Kidney (tissue), 14 donors: ENCODE results near the gene SLC25A39. TPM values are rescaled to one million over a fixed set of nuclear protein-coding genes. Genes with fewer than 3 reads are reported as not detected.

Experiments
- DNase-seq, 5 donors: peaks; one replicate each; pipeline ENCODE4 v3.0.0-alpha.2; 2013 to 2020
- FAIRE-seq: peaks from 2 replicates; lab custom pipeline; 2012; peaks lifted over from hg19 to GRCh38; lab: Jason Lieb, UNC
- H3K27ac ChIP-seq, 2 donors: one replicate each; pipeline ENCODE4 v1.7.0; 2013; ENCODE audit warnings: low read depth in 2 of 2, low read length in 2 of 2, inconsistent platforms in 1 of 2
- H3K27me3 ChIP-seq: one replicate; pipeline ENCODE4 v1.7.1; 2013; ENCODE audit warnings: low read length, inconsistent platforms; ENCODE audit not compliant: control insufficient read depth, insufficient read depth
- H3K36me3 ChIP-seq, 3 donors: one replicate each; pipeline versions ENCODE4 v1.7.0 to v1.7.1; 2013; ENCODE audit warnings: low read length in 3 of 3, control low read depth in 1 of 3, inconsistent platforms in 1 of 3; ENCODE audit not compliant: insufficient read depth in 3 of 3, control insufficient read depth in 2 of 3
- H3K4me1 ChIP-seq, 3 donors: one replicate each; pipeline versions ENCODE4 v1.7.0 to v1.7.1; 2013; ENCODE audit warnings: low read length in 3 of 3, inconsistent platforms in 1 of 3, low read depth in 1 of 3; ENCODE audit not compliant: control insufficient read depth in 2 of 3, insufficient read depth in 2 of 3
- H3K4me3 ChIP-seq, 3 donors: one replicate each; pipeline versions ENCODE4 v1.7.0 to v1.8.1; 2013; ENCODE audit warnings: low read length in 3 of 3, control low read depth in 1 of 3, inconsistent platforms in 1 of 3
- H3K9ac ChIP-seq, 3 donors: one replicate each; pipeline versions ENCODE4 v1.7.0 to v1.7.1; 2013; ENCODE audit warnings: low read length in 3 of 3, control low read depth in 1 of 3, inconsistent platforms in 1 of 3
- H3K9me3 ChIP-seq, 3 donors: one replicate each; pipeline versions ENCODE4 v1.7.0 to v1.7.1; 2013; ENCODE audit warnings: low read length in 3 of 3, control low read depth in 1 of 3, inconsistent platforms in 1 of 3; ENCODE audit not compliant: control insufficient read depth in 2 of 3, insufficient read depth in 1 of 3
- intact Hi-C: fragments of 100-400 bp; cut with DNase I; formaldehyde crosslinking; loops from one replicate; pipeline ENCODE4 v1.11.1; 2022
- polyA plus RNA-seq: library from polyadenylated mRNA; stranded (reverse); fragments of 350-450 nt; fragmentation: Illumina TruSeq; extraction: RNeasy Lipid Tissue Mini Kit (QIAGEN cat#74804); gene quantifications from one replicate; pipeline ENCODE4 v1.2.3, GENCODE V29; 2014; ENCODE audit warnings: low read depth, low replicate concordance; ENCODE audit not compliant: insufficient read depth
- total RNA-seq: library from RNA; stranded (reverse); fragmentation: NEBNext Ultra II Directional; extraction: Animal tissue kit (Norgen Biotek cat#: 25700); gene quantifications from one replicate; pipeline ENCODE4 v1.2.1, GENCODE V29; 2021
- TF ChIP-seq, protein P1 (sequence below): IDR thresholded peaks from 3 replicates; pipeline ENCODE4 v1.5.1; 2012; ENCODE audit warnings: mild to moderate bottlenecking, moderate library complexity, borderline replicate concordance; ENCODE audit not compliant: insufficient read depth; ENCODE audit errors: extremely low read depth
- donor health status: control.
- donor health status: control.
- donor health status: control.
- donor health status: control.
- donor health status: control.
- donor health status: DM: yes; HTN: yes; CAD: no.
- donor health status: Normal renal cell carcinoma (clear cell type).

The SLC25A39 gene
- total and polyA plus RNA-seq, 2 donors from 2014 or later = 107 to 389 TPM

DNA sequence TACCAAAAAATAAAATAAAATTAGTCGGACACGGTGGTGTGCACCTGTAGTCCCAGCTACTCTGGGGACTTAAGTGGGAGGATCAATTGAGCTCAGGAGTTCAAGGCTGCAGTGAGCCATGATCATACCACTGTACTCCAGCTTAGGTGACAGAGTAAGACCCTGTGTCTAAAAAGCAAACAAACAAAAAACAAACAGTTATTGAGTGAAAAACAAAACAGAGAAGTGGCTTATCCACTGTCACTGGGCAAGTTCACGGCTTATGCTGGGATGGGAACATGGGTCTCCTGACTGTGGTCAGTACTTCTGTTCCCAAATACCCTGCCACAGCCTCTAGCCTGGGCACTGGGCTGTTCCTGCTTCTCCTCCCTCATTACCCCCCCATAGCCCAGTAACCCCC, 10.9 kb upstream of the SLC25A39 start:
- TF ChIP-seq, protein P1, sequence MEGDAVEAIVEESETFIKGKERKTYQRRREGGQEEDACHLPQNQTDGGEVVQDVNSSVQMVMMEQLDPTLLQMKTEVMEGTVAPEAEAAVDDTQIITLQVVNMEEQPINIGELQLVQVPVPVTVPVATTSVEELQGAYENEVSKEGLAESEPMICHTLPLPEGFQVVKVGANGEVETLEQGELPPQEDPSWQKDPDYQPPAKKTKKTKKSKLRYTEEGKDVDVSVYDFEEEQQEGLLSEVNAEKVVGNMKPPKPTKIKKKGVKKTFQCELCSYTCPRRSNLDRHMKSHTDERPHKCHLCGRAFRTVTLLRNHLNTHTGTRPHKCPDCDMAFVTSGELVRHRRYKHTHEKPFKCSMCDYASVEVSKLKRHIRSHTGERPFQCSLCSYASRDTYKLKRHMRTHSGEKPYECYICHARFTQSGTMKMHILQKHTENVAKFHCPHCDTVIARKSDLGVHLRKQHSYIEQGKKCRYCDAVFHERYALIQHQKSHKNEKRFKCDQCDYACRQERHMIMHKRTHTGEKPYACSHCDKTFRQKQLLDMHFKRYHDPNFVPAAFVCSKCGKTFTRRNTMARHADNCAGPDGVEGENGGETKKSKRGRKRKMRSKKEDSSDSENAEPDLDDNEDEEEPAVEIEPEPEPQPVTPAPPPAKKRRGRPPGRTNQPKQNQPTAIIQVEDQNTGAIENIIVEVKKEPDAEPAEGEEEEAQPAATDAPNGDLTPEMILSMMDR = no peak
- H3K9me3 ChIP-seq = no peaks in the 10 kb centered on the region
- FAIRE-seq = no peak
- H3K4me3 ChIP-seq = no peak overlapping the region
- H3K36me3 ChIP-seq = no peaks in the 10 kb centered on the region
- intact Hi-C loops = no loop called here
- H3K27ac ChIP-seq = no peak overlapping the region
- no peak for DNase-seq
- peaks cover 0 to 2% (median 0%) of the 10 kb centered on the region in 3 donors for H3K4me1 ChIP-seq
- no peaks in the 10 kb centered on the region for H3K27me3 ChIP-seq
- H3K9ac ChIP-seq = no peak overlapping the region

DNA sequence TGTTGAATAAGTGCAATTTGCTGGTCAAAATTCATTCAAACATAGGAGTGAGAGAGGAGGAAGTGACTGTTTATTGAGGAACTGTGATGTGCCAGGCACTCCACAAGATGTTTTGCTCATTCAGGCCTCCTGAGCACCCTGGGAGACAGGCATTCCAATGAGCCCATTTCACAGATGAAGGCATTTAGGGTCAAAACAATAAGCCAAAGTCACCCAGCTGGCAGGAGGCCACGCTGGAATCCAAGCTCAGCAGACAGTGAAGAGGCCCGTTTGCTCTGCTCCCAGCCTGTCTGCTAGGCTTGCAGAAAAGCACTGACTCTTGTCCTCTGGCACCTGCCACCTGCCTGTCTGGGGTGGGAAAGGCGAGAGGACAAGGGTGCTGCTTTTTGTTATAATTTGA, 10.1 kb upstream of the SLC25A39 start:
- no peaks in the 10 kb centered on the region for H3K36me3 ChIP-seq
- FAIRE-seq = no peak
- TF ChIP-seq, protein P1 = no peak
- H3K4me1 ChIP-seq = peaks cover 0 to 2% (median 0%) of the 10 kb centered on the region in 3 donors
- H3K27me3 ChIP-seq = no peaks in the 10 kb centered on the region
- no peaks in the 10 kb centered on the region for H3K9me3 ChIP-seq
- no peak for DNase-seq
- intact Hi-C loops = no loop called here
- H3K27ac ChIP-seq = no peak overlapping the region
- H3K4me3 ChIP-seq = no peak overlapping the region
- H3K9ac ChIP-seq = no peak overlapping the region

DNA sequence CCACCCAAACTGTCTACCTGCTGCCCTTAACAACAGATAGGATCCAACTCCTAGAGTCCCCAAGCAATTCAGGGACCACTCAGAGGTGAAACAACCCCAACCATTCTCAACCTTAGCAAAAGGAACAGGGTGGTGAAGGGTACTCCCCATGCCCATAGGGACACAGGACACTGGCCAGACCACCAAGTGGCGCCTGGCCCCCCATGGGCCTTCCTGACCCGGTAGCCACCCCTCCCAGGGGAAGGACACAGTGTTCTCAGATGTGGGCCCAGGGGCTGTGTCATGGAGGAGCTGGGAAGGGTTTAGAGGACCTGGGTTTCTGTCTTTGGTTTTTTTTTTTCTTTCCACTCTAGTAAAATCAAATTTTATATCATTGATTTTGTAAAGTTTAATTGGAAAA, 9.7 kb upstream of the SLC25A39 start:
- TF ChIP-seq, protein P1 = no peak
- H3K27me3 ChIP-seq = no peaks in the 10 kb centered on the region
- H3K36me3 ChIP-seq = no peaks in the 10 kb centered on the region
- no peaks in the 10 kb centered on the region for H3K9me3 ChIP-seq
- H3K4me1 ChIP-seq = peaks cover 0 to 2% (median 0%) of the 10 kb centered on the region in 3 donors
- no peak overlapping the region for H3K27ac ChIP-seq
- H3K9ac ChIP-seq = no peak overlapping the region
- no peak for FAIRE-seq
- intact Hi-C loops = no loop called here
- DNase-seq = no peak
- H3K4me3 ChIP-seq = no peak overlapping the region

DNA sequence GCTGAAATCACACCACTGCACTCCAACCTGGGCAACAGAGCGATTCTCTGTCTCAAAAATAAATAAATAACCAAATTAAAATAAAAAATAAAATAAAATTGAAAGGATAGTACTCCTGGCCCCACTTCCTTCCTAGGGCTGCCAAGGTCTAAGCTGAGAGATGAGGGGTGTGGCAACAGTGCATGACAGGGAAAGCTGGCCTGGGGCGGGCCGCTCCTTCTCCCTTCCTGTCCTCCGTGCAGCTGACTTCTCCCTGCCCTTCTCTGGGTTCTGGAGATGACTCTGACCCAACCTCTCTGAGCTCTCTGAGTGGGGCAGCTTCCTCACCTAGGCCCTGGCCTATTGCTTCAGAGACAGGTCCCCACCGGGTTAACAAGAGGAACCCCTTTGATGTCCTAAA, 8.7 kb upstream of the SLC25A39 start:
- intact Hi-C loops = no loop called here
- no peaks in the 10 kb centered on the region for H3K27me3 ChIP-seq
- H3K36me3 ChIP-seq = no peaks in the 10 kb centered on the region
- H3K4me1 ChIP-seq = peaks cover 0 to 2% (median 0%) of the 10 kb centered on the region in 3 donors
- FAIRE-seq (no peak), DNase-seq (no peak)
- no peak overlapping the region for H3K9ac ChIP-seq
- TF ChIP-seq, protein P1 = no peak
- H3K27ac ChIP-seq = no peak overlapping the region
- no peak overlapping the region for H3K4me3 ChIP-seq
- no peaks in the 10 kb centered on the region for H3K9me3 ChIP-seq
